Hepatocyte (in vitro differentiated cells): Measurements from ENCODE around the gene B4GALT2. TPM values are rescaled to one million over a fixed set of nuclear protein-coding genes. Genes with fewer than 3 reads are reported as not detected.
A peak's percentile ranks its signal among the peaks of the same experiment; 100 is the strongest.

Source experiments
- DNase-seq: peaks from one replicate; pipeline ENCODE4 v3.0.0-alpha.2; 2016; ENCODE audit warnings: low spot score
- H2AFZ ChIP-seq: fragments of 200-600 bp; sonication (generic); 2 replicates; pipeline ENCODE4 v1.6.0; 2016; ENCODE audit warnings: antibody characterized with exemption, mild to moderate bottlenecking
- H3K27ac ChIP-seq: fragments of 200-600 bp; sonication (generic); 2 replicates; pipeline ENCODE4 v1.5.1; 2016; ENCODE audit warnings: mild to moderate bottlenecking
- H3K27me3 ChIP-seq: fragments of 200-600 bp; sonication (generic); 2 replicates; pipeline ENCODE4 v1.6.1; 2016
- H3K36me3 ChIP-seq: fragments of 200-600 bp; sonication (generic); replicated peaks from 2 replicates; pipeline ENCODE4 v1.5.1; 2016; ENCODE audit warnings: low read depth; ENCODE audit not compliant: insufficient read depth
- H3K4me1 ChIP-seq: fragments of 200-600 bp; sonication (generic); 2 replicates; pipeline ENCODE4 v1.5.1; 2016; ENCODE audit warnings: mild to moderate bottlenecking, moderate library complexity; ENCODE audit not compliant: insufficient read depth
- H3K4me2 ChIP-seq: fragments of 200-600 bp; sonication (generic); 2 replicates; pipeline ENCODE4 v1.6.0; 2016
- H3K4me3 ChIP-seq: fragments of 200-600 bp; sonication (generic); 2 replicates; pipeline ENCODE4 v1.5.1; 2016; ENCODE audit warnings: mild to moderate bottlenecking
- H3K79me2 ChIP-seq: fragments of 200-600 bp; sonication (generic); 2 replicates; pipeline ENCODE4 v1.6.0; 2017; ENCODE audit warnings: mild to moderate bottlenecking
- H3K9me2 ChIP-seq: fragments of 200-600 bp; sonication (generic); replicated peaks from 2 replicates; pipeline ENCODE4 v1.6.0; 2017; ENCODE audit warnings: mild to moderate bottlenecking; ENCODE audit not compliant: insufficient read depth
- H3K9me3 ChIP-seq: fragments of 200-600 bp; sonication (generic); 2 replicates; pipeline ENCODE4 v1.5.1; 2016; ENCODE audit warnings: low read depth, mild to moderate bottlenecking
- H4K20me1 ChIP-seq: fragments of 200-600 bp; sonication (generic); 2 replicates; pipeline ENCODE4 v1.6.0; 2016; ENCODE audit warnings: mild to moderate bottlenecking; ENCODE audit not compliant: insufficient read depth, poor library complexity, severe bottlenecking
- CTCF ChIP-seq: fragments of 200-600 bp; sonication (generic); IDR thresholded peaks from 2 replicates; pipeline ENCODE4 v1.5.1; 2016; ENCODE audit warnings: antibody characterized with exemption, mild to moderate bottlenecking; ENCODE audit not compliant: poor library complexity
- EZH2 ChIP-seq: fragments of 200-600 bp; sonication (generic); IDR thresholded peaks from 2 replicates; pipeline ENCODE4 v1.6.1; 2016; ENCODE audit warnings: antibody characterized with exemption, mild to moderate bottlenecking, borderline replicate concordance
- EZH2phosphoT487 ChIP-seq: fragments of 200-600 bp; sonication (generic); IDR thresholded peaks from one replicate; pipeline ENCODE4 v1.6.1; 2018; ENCODE audit warnings: antibody characterized with exemption, mild to moderate bottlenecking, low read depth, moderate library complexity; ENCODE audit not compliant: unreplicated experiment, severe bottlenecking
- WGBS: methylation state at CpG from one replicate; pipeline ENCODE4 v1.1.6; 2016; ENCODE audit warnings: low lambda C conversion rate; ENCODE audit errors: missing lambda C conversion rate; 5-methylcytosine and 5-hydroxymethylcytosine counted together
- polyA plus RNA-seq: library from polyadenylated mRNA; unstranded; fragments of >200 nt; fragmentation: Nextera tagmentation; extraction: Ambion mirVana; gene quantifications from 2 replicates; pipeline ENCODE4 v1.2.1, GENCODE V29; 2016
- total RNA-seq: library from RNA; depleted of rRNA; stranded (reverse); fragments of >200 nt; gene quantifications from 2 replicates; pipeline ENCODE4 v1.2.3, GENCODE V29; 2014

Gene B4GALT2
- total and polyA plus RNA-seq, 2 experiments from 2014 or later: 48.2 to 68.8 TPM

DNA sequence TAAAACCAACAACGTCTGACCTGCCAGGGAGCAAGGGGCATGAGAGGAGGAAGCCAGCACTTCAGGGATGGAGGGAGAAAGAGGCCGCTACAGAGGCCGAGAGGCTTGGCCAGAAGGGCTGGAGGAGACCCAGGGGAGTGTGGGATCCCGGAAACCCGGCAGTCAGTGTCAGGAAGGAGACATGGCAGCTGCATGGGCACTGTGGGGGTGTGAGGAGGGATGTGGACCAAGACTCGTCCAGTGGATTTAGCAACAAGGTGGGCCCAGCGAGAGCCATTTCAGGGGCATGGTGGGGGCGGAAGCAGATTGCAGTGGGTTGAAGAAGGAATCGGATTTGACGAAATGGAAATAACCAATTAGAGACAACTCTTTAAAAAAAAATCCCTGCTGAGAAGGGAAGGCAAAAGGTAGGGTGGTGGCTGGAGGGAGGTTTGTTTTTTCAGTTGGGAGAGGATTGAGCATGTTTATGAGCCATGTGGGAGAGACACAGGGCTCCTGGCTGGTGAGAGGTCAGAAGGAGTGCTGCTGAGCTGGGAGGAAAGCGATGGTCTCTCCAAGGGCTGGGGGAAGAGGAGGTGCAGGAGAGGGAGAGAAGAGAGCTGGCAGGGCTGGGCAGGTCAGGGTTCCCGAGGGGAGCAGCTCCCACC lies 4.4 kb downstream of the B4GALT2 start:
- Histone ChIP-seq H3K4me1 (peaks cover 23% of the 10 kb centered on the region), H3K9me2 (no peaks in the 10 kb centered on the region), H3K27me3 (no peaks in the 10 kb centered on the region), H3K9me3 (no peaks in the 10 kb centered on the region), H4K20me1 (no peaks in the 10 kb centered on the region), H2AFZ (no peak overlapping the region), H3K27ac (no peak overlapping the region), H3K36me3 (no peaks in the 10 kb centered on the region), H3K4me3 (no peak overlapping the region), H3K4me2 (no peak overlapping the region), H3K79me2 (peaks cover 21% of the 10 kb centered on the region)
- TF ChIP-seq EZH2phosphoT487 (no peak), EZH2 (no peak)
- 93% methylated on average over 12 of the region's 12 CpGs for WGBS
- no peak for DNase-seq

- Histone ChIP-seq H3K9me3 (no peaks in the 10 kb centered on the region), H3K36me3 (no peaks in the 10 kb centered on the region), H3K27ac (no peak overlapping the region), H3K4me3 (no peak overlapping the region), H3K4me1 (peaks cover 18% of the 10 kb centered on the region), H3K4me2 (no peak overlapping the region), H2AFZ (no peak overlapping the region), H3K9me2 (no peaks in the 10 kb centered on the region), H3K79me2 (peaks cover 13% of the 10 kb centered on the region), H3K27me3 (no peaks in the 10 kb centered on the region), H4K20me1 (no peaks in the 10 kb centered on the region)
- WGBS: 97% methylated on average over 12 of the region's 16 CpGs
- no peak for TF ChIP-seq EZH2
- no peak for TF ChIP-seq CTCF
- no peak for TF ChIP-seq EZH2phosphoT487
- no peak for DNase-seq
Measured at GRCh38 chr1:43984855-43985254, 5.8 kb downstream of the B4GALT2 start.

- Histone ChIP-seq H2AFZ (no peak overlapping the region), H3K9me3 (no peaks in the 10 kb centered on the region), H3K36me3 (no peaks in the 10 kb centered on the region), H3K9me2 (no peaks in the 10 kb centered on the region), H3K4me3 (no peak overlapping the region), H3K79me2 (peaks cover 7% of the 10 kb centered on the region), H4K20me1 (no peaks in the 10 kb centered on the region), H3K27me3 (no peaks in the 10 kb centered on the region), H3K4me2 (no peak overlapping the region), H3K4me1 (peaks cover 14% of the 10 kb centered on the region), H3K27ac (peak overlapping the region; percentile 89)
- no peak for DNase-seq
- 69% methylated on average over 4 of the region's 4 CpGs for WGBS
- no peak for TF ChIP-seq EZH2phosphoT487
Measured at GRCh38 chr1:43985984-43986595, 7.1 kb downstream of the B4GALT2 start.

- H3K4me3 ChIP-seq: no peak overlapping the region
- no peaks in the 10 kb centered on the region for H3K9me2 ChIP-seq
- H2AFZ ChIP-seq: no peak overlapping the region
- no peaks in the 10 kb centered on the region for H3K9me3 ChIP-seq
- TF ChIP-seq EZH2: no peak
- no peak for TF ChIP-seq CTCF
- TF ChIP-seq EZH2phosphoT487: no peak
- 74% methylated on average over 6 of the region's 6 CpGs for WGBS
- peaks cover under 1% of the 10 kb centered on the region for H3K79me2 ChIP-seq
- H3K4me2 ChIP-seq: peak overlapping the region; percentile 47
- peaks cover 14% of the 10 kb centered on the region for H3K4me1 ChIP-seq
- no peaks in the 10 kb centered on the region for H3K36me3 ChIP-seq
- H3K27ac ChIP-seq: peak overlapping the region; percentile 89
- no peak for DNase-seq
- no peaks in the 10 kb centered on the region for H3K27me3 ChIP-seq
- H4K20me1 ChIP-seq: no peaks in the 10 kb centered on the region
Measured at GRCh38 chr1:43986712-43987111, 7.7 kb downstream of the B4GALT2 start.
